Measurements from ENCODE around the gene GCFC2. TPM values are rescaled to one million over a fixed set of nuclear protein-coding genes. Genes with fewer than 3 reads are reported as not detected.

The GCFC2 gene
- total RNA-seq, 2 experiments from 2014 or later, result 20.6 to 21.9 TPM

- no peaks in the 10 kb centered on the region for H3K4me1 Mint-ChIP-seq (ENCODE audit: low read depth)
- peaks cover 16% of the 10 kb centered on the region for H3K27me3 Mint-ChIP-seq (ENCODE audit: low read depth)
- H3K36me3 Mint-ChIP-seq (ENCODE audit: low read depth), result no peaks in the 10 kb centered on the region
- ChIA-PET POLR2A (no interaction called here), CTCF (interaction anchor here (0.6 kb wide), 1 partner anchor 12 kb away, joined by 3 read pairs; no protein-coding TSS in a partner anchor)
- ATAC-seq, result no peak
- H3K9me3 Mint-ChIP-seq (ENCODE audit: insufficient read depth), result no peaks in the 10 kb centered on the region
- H3K27ac Mint-ChIP-seq, result no peak overlapping the region
- no peak overlapping the region for H3K4me3 Mint-ChIP-seq
- no peak for DNase-seq
These were observed 88.2 kb downstream of the GCFC2 start for GRCh38 chr2:75622500-75622899.

- DNase-seq (no peak), ATAC-seq (no peak)
- Mint-ChIP-seq H3K27me3 (ENCODE audit: low read depth) (peaks cover 15% of the 10 kb centered on the region), H3K36me3 (ENCODE audit: low read depth) (no peaks in the 10 kb centered on the region), H3K4me1 (ENCODE audit: low read depth) (no peaks in the 10 kb centered on the region), H3K4me3 (no peak overlapping the region), H3K27ac (no peak overlapping the region), H3K9me3 (ENCODE audit: insufficient read depth) (no peaks in the 10 kb centered on the region)
- ChIA-PET CTCF (interaction anchor here (3.0 kb wide), 1 partner anchor 12 kb away, joined by 17 read pairs; no protein-coding TSS in a partner anchor), POLR2A (no interaction called here)
These were observed 89.5 kb downstream of the GCFC2 start for GRCh38 chr2:75621228-75621627.

GRCh38 chr2:75619956-75620740 is 90.6 kb downstream of the GCFC2 start:
- CTCF ChIA-PET, result interaction anchor here (1.2 to 3.0 kb wide), 2 partner anchors 8 to 11 kb away, joined by 6 to 17 read pairs; no protein-coding TSS in a partner anchor
- no peak overlapping the region for H3K4me3 Mint-ChIP-seq
- ATAC-seq, result no peak
- no peak for DNase-seq
- no peaks in the 10 kb centered on the region for H3K4me1 Mint-ChIP-seq (ENCODE audit: low read depth)
- POLR2A ChIA-PET, result no interaction called here
- H3K27me3 Mint-ChIP-seq (ENCODE audit: low read depth), result peaks cover 15% of the 10 kb centered on the region
- H3K27ac Mint-ChIP-seq, result no peak overlapping the region
- H3K36me3 Mint-ChIP-seq (ENCODE audit: low read depth), result no peaks in the 10 kb centered on the region
- no peaks in the 10 kb centered on the region for H3K9me3 Mint-ChIP-seq (ENCODE audit: insufficient read depth)

- ATAC-seq, result no peak
- CTCF ChIA-PET, result interaction anchor here (1.6 kb wide), 1 partner anchor 11 kb away, joined by 7 read pairs; no protein-coding TSS in a partner anchor
These were observed 93.8 kb downstream of the GCFC2 start for GRCh38 chr2:75616933-75617332.

GRCh38 chr2:75616406-75616805 is 94.3 kb downstream of the GCFC2 start:
- no peaks in the 10 kb centered on the region for H3K9me3 Mint-ChIP-seq (ENCODE audit: insufficient read depth)
- ATAC-seq, result no peak
- no peak overlapping the region for H3K4me3 Mint-ChIP-seq
- no peaks in the 10 kb centered on the region for H3K36me3 Mint-ChIP-seq (ENCODE audit: low read depth)
- peaks cover 13% of the 10 kb centered on the region for H3K27me3 Mint-ChIP-seq (ENCODE audit: low read depth)
- CTCF ChIA-PET, result interaction anchor here (1.6 kb wide), 1 partner anchor 12 kb away, joined by 7 read pairs; no protein-coding TSS in a partner anchor
- no peak for DNase-seq
- POLR2A ChIA-PET, result no interaction called here
- H3K4me1 Mint-ChIP-seq (ENCODE audit: low read depth), result no peaks in the 10 kb centered on the region
- no peak overlapping the region for H3K27ac Mint-ChIP-seq

More at GRCh38 chr2:75616933-75617332, 93.8 kb downstream of the GCFC2 start:
- Mint-ChIP-seq H3K4me1 (ENCODE audit: low read depth) (no peaks in the 10 kb centered on the region), H3K36me3 (ENCODE audit: low read depth) (no peaks in the 10 kb centered on the region), H3K27ac (no peak overlapping the region), H3K9me3 (ENCODE audit: insufficient read depth) (no peaks in the 10 kb centered on the region), H3K27me3 (ENCODE audit: low read depth) (peaks cover 10% of the 10 kb centered on the region), H3K4me3 (no peak overlapping the region)
- no peak for DNase-seq
- POLR2A ChIA-PET, result no interaction called here

GRCh38 chr2:75614162-75614651 is 96.5 kb downstream of the GCFC2 start:
- H3K4me1 Mint-ChIP-seq (ENCODE audit: low read depth), result no peaks in the 10 kb centered on the region
- no peak overlapping the region for H3K4me3 Mint-ChIP-seq
- CTCF ChIA-PET, result no interaction called here
- no peaks in the 10 kb centered on the region for H3K9me3 Mint-ChIP-seq (ENCODE audit: insufficient read depth)
- no peak for ATAC-seq
- H3K27me3 Mint-ChIP-seq (ENCODE audit: low read depth), result peaks cover 16% of the 10 kb centered on the region
- no peak overlapping the region for H3K27ac Mint-ChIP-seq
- POLR2A ChIA-PET, result no interaction called here
- no peak for DNase-seq
- H3K36me3 Mint-ChIP-seq (ENCODE audit: low read depth), result no peaks in the 10 kb centered on the region

GRCh38 chr2:75612862-75613243 is 97.9 kb downstream of the GCFC2 start:
- DNase-seq (no peak), ATAC-seq (no peak)
- Mint-ChIP-seq H3K27me3 (ENCODE audit: low read depth) (peaks cover 17% of the 10 kb centered on the region), H3K4me1 (ENCODE audit: low read depth) (peaks cover 4% of the 10 kb centered on the region), H3K9me3 (ENCODE audit: insufficient read depth) (no peaks in the 10 kb centered on the region), H3K36me3 (ENCODE audit: low read depth) (no peaks in the 10 kb centered on the region), H3K27ac (no peak overlapping the region), H3K4me3 (no peak overlapping the region)
- ChIA-PET CTCF (no interaction called here), POLR2A (no interaction called here)

Other genes starting within 250 kb of the GCFC2 start
- gene EVA1A, start 150.0 kb downstream of the GCFC2 start, total RNA-seq, result not detected
- 10 to 100 TPM; 39.5 to 42.4 TPM for gene MRPL19, start 64.1 kb downstream of the GCFC2 start, total RNA-seq

All from activated CD8-positive, alpha-beta T cell treated with anti-CD3 and anti-CD28 coated beads, Interleukin-2, amount 10 ng/mL, durations not matched to agents 7 days and 5 days (primary cell).